Ascending aorta (tissue), 2 donors: ENCODE results near the gene SF3A2. TPM values are rescaled to one million over a fixed set of nuclear protein-coding genes. Genes with fewer than 3 reads are reported as not detected.

ENCODE experiments used
- DNase-seq, 2 donors: peaks; one replicate each; pipeline ENCODE4 v3.0.0-alpha.2; 2019; ENCODE audit warnings: low spot score in 2 of 2
- H3K27ac ChIP-seq, 2 donors: fragments of 200-600 bp; sonication (generic); one replicate each; pipeline ENCODE4 v1.5.1; 2016 to 2017; ENCODE audit warnings: mild to moderate bottlenecking in 1 of 2
- H3K27me3 ChIP-seq: fragments of 200-600 bp; sonication (generic); one replicate; pipeline ENCODE4 v1.5.1; 2017
- H3K36me3 ChIP-seq, 2 donors: fragments of 200-600 bp; sonication (generic); one replicate each; pipeline ENCODE4 v1.5.1; 2016
- H3K4me1 ChIP-seq, 2 donors: fragments of 200-600 bp; sonication (generic); one replicate each; pipeline ENCODE4 v1.5.1; 2016 to 2017; ENCODE audit warnings: mild to moderate bottlenecking in 1 of 2
- H3K4me3 ChIP-seq, 2 donors: fragments of 200-600 bp; sonication (generic); one replicate each; pipeline ENCODE4 v1.5.1; 2016 to 2017; ENCODE audit warnings: mild to moderate bottlenecking in 1 of 2
- H3K9me3 ChIP-seq, 2 donors: fragments of 200-600 bp; sonication (generic); one replicate each; pipeline ENCODE4 v1.5.1; 2016
- CTCF ChIP-seq, 3 experiments: fragments of 200-600 bp in 2 of 3; fragments of 450-650 bp in 1 of 3; sonication (generic) in 2 of 3; IDR thresholded peaks; one replicate each; pipeline ENCODE4 v1.5.1; 2016 to 2019; ENCODE audit warnings: antibody characterized with exemption in 3 of 3, mild to moderate bottlenecking in 1 of 3, moderate library complexity in 1 of 3
- intact Hi-C: fragments of 100-400 bp; cut with DNase I; formaldehyde crosslinking; loops from one replicate; pipeline ENCODE4 v1.15.1; 2023
- total RNA-seq: library from RNA; depleted of rRNA; stranded (reverse); fragments of >200 nt; gene quantifications from one replicate; pipeline ENCODE4 v1.1.0, GENCODE V29; 2016

The SF3A2 gene
- total RNA-seq, 1 donor from 2014 or later = 21.3 TPM

GRCh38 chr19:2214251-2214650 is 22.4 kb upstream of the SF3A2 start:
- Histone ChIP-seq H3K36me3 (peaks cover 73 to 97% of the 10 kb centered on the region in 2 donors), H3K4me3 (no peak overlapping the region), H3K9me3 (no peaks in the 10 kb centered on the region), H3K27me3 (no peaks in the 10 kb centered on the region), H3K4me1 (no peaks in the 10 kb centered on the region), H3K27ac (no peak overlapping the region)
- intact Hi-C loops = no loop called here
- no peak for TF ChIP-seq CTCF (IDR thresholded peaks at IDR 0.05)
- DNase-seq = no peak

GRCh38 chr19:2215281-2215751 is 21.3 kb upstream of the SF3A2 start:
- Histone ChIP-seq H3K4me1 (no peaks in the 10 kb centered on the region), H3K9me3 (no peaks in the 10 kb centered on the region), H3K4me3 (no peak overlapping the region), H3K36me3 (peaks cover 78 to 97% of the 10 kb centered on the region in 2 donors), H3K27me3 (no peaks in the 10 kb centered on the region), H3K27ac (no peak overlapping the region)
- TF ChIP-seq CTCF (IDR thresholded peaks at IDR 0.05) = no peak
- intact Hi-C loops = no loop called here
- DNase-seq = no peak

GRCh38 chr19:2216361-2217225 is 20.0 kb upstream of the SF3A2 start:
- Histone ChIP-seq H3K9me3 (no peaks in the 10 kb centered on the region), H3K27me3 (no peaks in the 10 kb centered on the region), H3K36me3 (peaks cover 74 to 97% of the 10 kb centered on the region in 2 donors), H3K27ac (no peak overlapping the region), H3K4me1 (no peaks in the 10 kb centered on the region), H3K4me3 (no peak overlapping the region)
- no peak for DNase-seq
- intact Hi-C loops = no loop called here
- TF ChIP-seq CTCF (IDR thresholded peaks at IDR 0.05) = no peak

GRCh38 chr19:2217591-2217990 is 19.0 kb upstream of the SF3A2 start:
- intact Hi-C loops = no loop called here
- Histone ChIP-seq H3K4me1 (no peaks in the 10 kb centered on the region), H3K27me3 (no peaks in the 10 kb centered on the region), H3K27ac (no peak overlapping the region), H3K36me3 (peaks cover 64 to 96% of the 10 kb centered on the region in 2 donors), H3K9me3 (no peaks in the 10 kb centered on the region), H3K4me3 (no peak overlapping the region)
- DNase-seq = no peak
- TF ChIP-seq CTCF (IDR thresholded peaks at IDR 0.05) = no peak

GRCh38 chr19:2219726-2220125 is 16.9 kb upstream of the SF3A2 start:
- H3K4me1 ChIP-seq = no peaks in the 10 kb centered on the region
- H3K9me3 ChIP-seq = no peaks in the 10 kb centered on the region
- H3K27ac ChIP-seq = no peak overlapping the region
- peaks cover 53 to 94% of the 10 kb centered on the region in 2 donors for H3K36me3 ChIP-seq
- no peaks in the 10 kb centered on the region for H3K27me3 ChIP-seq
- TF ChIP-seq CTCF (IDR thresholded peaks at IDR 0.05) = no peak
- intact Hi-C loops = no loop called here
- H3K4me3 ChIP-seq = no peak overlapping the region
- no peak for DNase-seq
